ENCODE data around the gene MRPL44. TPM values are rescaled to one million over a fixed set of nuclear protein-coding genes. Genes with fewer than 3 reads are reported as not detected.
"Not testable (repeated sequence)": the region's sequence is repeated elsewhere in the genome, so short reads cannot be mapped to it uniquely, and the experiment has no call there.

The MRPL44 gene
- total and polyA plus RNA-seq, 5 experiments from 2014 or later, result 26.5 to 36.4 (median 30.3) TPM

- Mint-ChIP-seq H3K27ac (no peak overlapping the region), H3K36me3 (peaks cover 0 to 8% (median 6%) of the 10 kb centered on the region in 3 donors), H3K4me3 (no peak overlapping the region), H3K4me1 (peaks cover 13 to 51% (median 29%) of the 10 kb centered on the region in 4 donors), H3K9me3 (peaks cover 0 to 9% (median 0%) of the 10 kb centered on the region in 9 donors), H3K27me3 (no peaks in the 10 kb centered on the region)
- DNase-seq (no peak), ATAC-seq (no peak)
- POLR2A ChIA-PET, result no interaction called here
Measured at GRCh38 chr2:223925106-223925505, 32.2 kb upstream of the MRPL44 start.

GRCh38 chr2:223928113-223929006 is 28.9 kb upstream of the MRPL44 start:
- ATAC-seq (no peak), DNase-seq (no peak)
- peaks cover 0 to 8% (median 0%) of the 10 kb centered on the region in 3 donors for H3K36me3 Mint-ChIP-seq
- POLR2A ChIA-PET, result no interaction called here
- H3K27ac Mint-ChIP-seq, result peak overlapping the region in 5 of 10 donors; percentile 9 to 76 (median 24)
- H3K27me3 Mint-ChIP-seq, result no peaks in the 10 kb centered on the region
- H3K9me3 Mint-ChIP-seq, result peaks cover 0 to 9% (median 0%) of the 10 kb centered on the region in 9 donors
- H3K4me1 Mint-ChIP-seq, result peaks cover 9 to 47% (median 44%) of the 10 kb centered on the region in 4 donors
- peak overlapping the region in 5 of 10 donors; percentile 13 to 36 (median 33) for H3K4me3 Mint-ChIP-seq

GRCh38 chr2:223929571-223930102 is 27.6 kb upstream of the MRPL44 start:
- Mint-ChIP-seq H3K9me3 (peaks cover 0 to 9% (median 0%) of the 10 kb centered on the region in 9 donors), H3K4me1 (peaks cover 9 to 57% (median 48%) of the 10 kb centered on the region in 4 donors), H3K4me3 (peak overlapping the region; percentile 16 to 68 (median 48)), H3K27ac (peak overlapping the region; percentile 28 to 82 (median 74)), H3K27me3 (no peaks in the 10 kb centered on the region), H3K36me3 (peaks cover 0 to 8% (median 0%) of the 10 kb centered on the region in 3 donors)
- DNase-seq, result peak in 5 of 10 donors; percentile 6 to 48 (median 35)
- POLR2A ChIA-PET, result no interaction called here
- ATAC-seq, result peak; percentile 69 to 95

- peaks cover 9 to 64% (median 54%) of the 10 kb centered on the region in 4 donors for H3K4me1 Mint-ChIP-seq
- H3K9me3 Mint-ChIP-seq, result peaks cover 0 to 9% (median 0%) of the 10 kb centered on the region in 9 donors
- H3K27me3 Mint-ChIP-seq, result no peaks in the 10 kb centered on the region
- H3K4me3 Mint-ChIP-seq, result peak overlapping the region in 9 of 10 donors; percentile 33 to 68 (median 51)
- POLR2A ChIA-PET, result no interaction called here
- DNase-seq, result no peak
- ATAC-seq, result no peak
- peaks cover 0 to 8% (median 0%) of the 10 kb centered on the region in 3 donors for H3K36me3 Mint-ChIP-seq
- peak overlapping the region in 8 of 10 donors; percentile 59 to 82 (median 78) for H3K27ac Mint-ChIP-seq
Measured at GRCh38 chr2:223930103-223930976, 26.9 kb upstream of the MRPL44 start.

- Mint-ChIP-seq H3K4me3 (peak overlapping the region in 1 of 10 donors; percentile 4), H3K36me3 (no peaks in the 10 kb centered on the region), H3K9me3 (no peaks in the 10 kb centered on the region), H3K27me3 (no peaks in the 10 kb centered on the region), H3K4me1 (peaks cover 14 to 88% (median 62%) of the 10 kb centered on the region in 4 donors), H3K27ac (peak overlapping the region in 6 of 10 donors; percentile 10 to 29 (median 22))
- POLR2A ChIA-PET, result no interaction called here
- ATAC-seq, result no peak
- DNase-seq, result no peak
Measured at GRCh38 chr2:223932816-223933800, 24.2 kb upstream of the MRPL44 start.

- ATAC-seq, result no peak
- Mint-ChIP-seq H3K4me1 (peaks cover 13 to 90% (median 60%) of the 10 kb centered on the region in 4 donors), H3K4me3 (no peak overlapping the region), H3K9me3 (no peaks in the 10 kb centered on the region), H3K27me3 (no peaks in the 10 kb centered on the region), H3K36me3 (peaks cover 0 to 6% (median 0%) of the 10 kb centered on the region in 3 donors), H3K27ac (peak overlapping the region in 1 of 10 donors; percentile 0)
- no peak for DNase-seq
- POLR2A ChIA-PET, result no interaction called here
Measured at GRCh38 chr2:223934870-223935269, 22.4 kb upstream of the MRPL44 start.

GRCh38 chr2:223935459-223936125 is 21.7 kb upstream of the MRPL44 start:
- Mint-ChIP-seq H3K27me3 (no peaks in the 10 kb centered on the region), H3K4me1 (peaks cover 10 to 85% (median 54%) of the 10 kb centered on the region in 4 donors), H3K9me3 (no peaks in the 10 kb centered on the region), H3K4me3 (no peak overlapping the region), H3K36me3 (peaks cover 0 to 9% (median 0%) of the 10 kb centered on the region in 3 donors), H3K27ac (peak overlapping the region in 1 of 10 donors; percentile 15)
- DNase-seq (no peak), ATAC-seq (no peak)
- POLR2A ChIA-PET, result interaction anchor here (0.8 to 1.4 kb wide), 2 partner anchors 9 to 22 kb away, joined by 3 to 4 read pairs; partner anchors contain the start of genes MRPL44 and WDFY1

- ATAC-seq (no peak), DNase-seq (no peak)
- peaks cover 0 to 11% (median 4%) of the 10 kb centered on the region in 3 donors for H3K36me3 Mint-ChIP-seq
- peaks cover 16 to 80% (median 57%) of the 10 kb centered on the region in 4 donors for H3K4me1 Mint-ChIP-seq
- H3K4me3 Mint-ChIP-seq, result no peak overlapping the region
- no peak overlapping the region for H3K27ac Mint-ChIP-seq
- POLR2A ChIA-PET, result interaction anchor here (1.4 kb wide), 1 partner anchor 8 kb away, joined by 4 read pairs; the partner anchor contains the start of gene WDFY1
- peaks cover 0 to 4% (median 0%) of the 10 kb centered on the region in 9 donors for H3K9me3 Mint-ChIP-seq
- H3K27me3 Mint-ChIP-seq, result no peaks in the 10 kb centered on the region
Measured at GRCh38 chr2:223936862-223937326, 20.4 kb upstream of the MRPL44 start.

GRCh38 chr2:223937535-223937934 is 19.7 kb upstream of the MRPL44 start:
- peaks cover 0 to 11% (median 4%) of the 10 kb centered on the region in 3 donors for H3K36me3 Mint-ChIP-seq
- ATAC-seq (no peak), DNase-seq (no peak)
- no peaks in the 10 kb centered on the region for H3K27me3 Mint-ChIP-seq
- POLR2A ChIA-PET, result no interaction called here
- H3K4me3 Mint-ChIP-seq, result no peak overlapping the region
- H3K9me3 Mint-ChIP-seq, result peaks cover 0 to 4% (median 0%) of the 10 kb centered on the region in 9 donors
- no peak overlapping the region for H3K27ac Mint-ChIP-seq
- peaks cover 17 to 81% (median 58%) of the 10 kb centered on the region in 4 donors for H3K4me1 Mint-ChIP-seq

GRCh38 chr2:223939438-223939837 is 17.8 kb upstream of the MRPL44 start:
- peaks cover 23 to 77% (median 64%) of the 10 kb centered on the region in 4 donors for H3K4me1 Mint-ChIP-seq
- POLR2A ChIA-PET, H3K9me3 Mint-ChIP-seq, ATAC-seq, DNase-seq, H3K27me3 Mint-ChIP-seq: not testable (repeated sequence)
- H3K4me3 Mint-ChIP-seq, result peak overlapping the region in 2 of 10 donors; percentile 19 to 55
- H3K27ac Mint-ChIP-seq, result peak overlapping the region in 5 of 10 donors; percentile 3 to 55 (median 29)
- H3K36me3 Mint-ChIP-seq, result peaks cover 0 to 11% (median 4%) of the 10 kb centered on the region in 3 donors
